SU-DHL-6 (cell line): ENCODE measurements around the gene RORB.

Experiments used
- EZH2phosphoT487 ChIP-seq: fragments of 200-600 bp; sonication (generic), shearing (Covaris generic); conservative IDR thresholded peaks from 2 replicates; pipeline ENCODE4 v1.6.1; 2018; ENCODE audit warnings: mild to moderate bottlenecking, antibody characterized with exemption, low read length, moderate library complexity, mixed read lengths
- TF ChIP-seq, protein P1 (sequence below): fragments of 200-600 bp; sonication (generic); IDR thresholded peaks from one replicate; pipeline ENCODE4 v1.5.1; 2017; ENCODE audit warnings: antibody characterized with exemption, mild to moderate bottlenecking, low read length, moderate library complexity; ENCODE audit not compliant: insufficient read depth, poor library complexity, severe bottlenecking

DNA sequence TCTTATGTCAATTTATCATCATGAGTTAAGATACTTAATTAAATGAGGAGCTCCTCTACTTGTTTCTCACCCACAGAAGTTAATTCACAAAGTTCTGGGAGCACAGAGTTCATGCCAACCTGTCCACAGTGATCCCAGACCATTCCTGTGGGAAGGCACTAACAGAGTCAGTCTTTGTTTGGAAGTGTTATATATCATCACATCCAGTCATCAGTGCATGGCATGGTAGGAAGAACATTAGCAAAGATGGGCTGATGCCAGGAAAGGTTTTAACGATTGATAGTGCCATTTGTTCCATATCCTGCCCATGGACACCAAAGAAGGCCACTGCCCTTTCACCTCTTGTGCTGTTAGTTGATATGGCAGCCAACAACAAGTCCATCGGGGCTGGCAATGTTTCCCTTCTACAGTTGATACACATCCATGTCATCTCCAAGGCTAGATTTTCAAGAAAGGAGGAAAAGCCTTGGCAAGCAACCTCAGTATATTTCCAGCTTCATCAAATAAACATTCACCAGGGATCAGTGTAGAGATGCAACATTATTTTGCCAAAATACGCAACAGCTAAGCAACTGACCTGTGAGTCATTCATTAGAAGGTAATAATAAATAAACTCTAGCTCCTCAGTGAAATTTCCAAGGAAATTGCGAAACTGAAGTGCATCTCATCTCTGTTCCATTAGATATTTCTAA is 169.6 kb downstream of the RORB start:
- TF ChIP-seq, protein P1, sequence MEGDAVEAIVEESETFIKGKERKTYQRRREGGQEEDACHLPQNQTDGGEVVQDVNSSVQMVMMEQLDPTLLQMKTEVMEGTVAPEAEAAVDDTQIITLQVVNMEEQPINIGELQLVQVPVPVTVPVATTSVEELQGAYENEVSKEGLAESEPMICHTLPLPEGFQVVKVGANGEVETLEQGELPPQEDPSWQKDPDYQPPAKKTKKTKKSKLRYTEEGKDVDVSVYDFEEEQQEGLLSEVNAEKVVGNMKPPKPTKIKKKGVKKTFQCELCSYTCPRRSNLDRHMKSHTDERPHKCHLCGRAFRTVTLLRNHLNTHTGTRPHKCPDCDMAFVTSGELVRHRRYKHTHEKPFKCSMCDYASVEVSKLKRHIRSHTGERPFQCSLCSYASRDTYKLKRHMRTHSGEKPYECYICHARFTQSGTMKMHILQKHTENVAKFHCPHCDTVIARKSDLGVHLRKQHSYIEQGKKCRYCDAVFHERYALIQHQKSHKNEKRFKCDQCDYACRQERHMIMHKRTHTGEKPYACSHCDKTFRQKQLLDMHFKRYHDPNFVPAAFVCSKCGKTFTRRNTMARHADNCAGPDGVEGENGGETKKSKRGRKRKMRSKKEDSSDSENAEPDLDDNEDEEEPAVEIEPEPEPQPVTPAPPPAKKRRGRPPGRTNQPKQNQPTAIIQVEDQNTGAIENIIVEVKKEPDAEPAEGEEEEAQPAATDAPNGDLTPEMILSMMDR = no peak
- TF ChIP-seq EZH2phosphoT487 = no peak
